ENCODE data around the gene GTPBP2. TPM values are rescaled to one million over a fixed set of nuclear protein-coding genes. Genes with fewer than 3 reads are reported as not detected.

GTPBP2 gene
- total RNA-seq, 1 donor from 2014 or later, result 81.4 TPM

- peaks cover 77% of the 10 kb centered on the region for H3K36me3 Mint-ChIP-seq (ENCODE audit: low read depth)
- POLR2A ChIA-PET, result no interaction called here
- H3K27ac Mint-ChIP-seq, result no peak overlapping the region
- ATAC-seq (ENCODE audit: low read depth), result no peak
- no peak for DNase-seq
- H3K27me3 Mint-ChIP-seq, result no peaks in the 10 kb centered on the region
- H3K4me1 Mint-ChIP-seq, result peaks cover 3% of the 10 kb centered on the region
- no peak overlapping the region for H3K4me3 Mint-ChIP-seq
- CTCF ChIA-PET, result no interaction called here
- no peak for TF ChIP-seq CTCF (IDR thresholded peaks at IDR 0.05)
- no peaks in the 10 kb centered on the region for H3K9me3 Mint-ChIP-seq
- intact Hi-C loops (cut with micrococcal nuclease), result loop anchor here (10.0 kb wide), 1 partner anchor 376 kb away; the partner anchor contains the start of gene TTBK1
Measured at GRCh38 chr6:43621078-43621835, 7.8 kb downstream of the GTPBP2 start.

GRCh38 chr6:43616725-43617472, 12.2 kb downstream of the GTPBP2 start:
- Mint-ChIP-seq H3K4me3 (no peak overlapping the region), H3K27ac (no peak overlapping the region), H3K36me3 (ENCODE audit: low read depth) (peaks cover 60% of the 10 kb centered on the region), H3K4me1 (peaks cover 3% of the 10 kb centered on the region), H3K9me3 (no peaks in the 10 kb centered on the region), H3K27me3 (no peaks in the 10 kb centered on the region)
- ChIA-PET CTCF (no interaction called here), POLR2A (interaction anchor here (1.5 kb wide), 1 partner anchor 10 kb away, joined by 4 read pairs; no protein-coding TSS in a partner anchor)
- intact Hi-C loops (cut with micrococcal nuclease), result no loop called here
- no peak for ATAC-seq (ENCODE audit: low read depth)
- DNase-seq, result no peak
- no peak for TF ChIP-seq CTCF (IDR thresholded peaks at IDR 0.05)

GRCh38 chr6:43614396-43614730, 14.7 kb downstream of the GTPBP2 start:
- Mint-ChIP-seq H3K9me3 (no peaks in the 10 kb centered on the region), H3K4me1 (peaks cover under 1% of the 10 kb centered on the region), H3K36me3 (ENCODE audit: low read depth) (peaks cover 53% of the 10 kb centered on the region), H3K4me3 (no peak overlapping the region), H3K27ac (no peak overlapping the region), H3K27me3 (no peaks in the 10 kb centered on the region)
- no peak for DNase-seq
- intact Hi-C loops (cut with micrococcal nuclease), result no loop called here
- TF ChIP-seq CTCF (IDR thresholded peaks at IDR 0.05), result no peak
- ChIA-PET CTCF (no interaction called here), POLR2A (interaction anchor here (1.6 kb wide), 1 partner anchor 15 kb away, joined by 4 read pairs; the partner anchor contains the start of gene GTPBP2)
- no peak for ATAC-seq (ENCODE audit: low read depth)

GRCh38 chr6:43613721-43614395, 15.2 kb downstream of the GTPBP2 start:
- POLR2A ChIA-PET, result interaction anchor here (1.6 kb wide), 1 partner anchor 16 kb away, joined by 4 read pairs; the partner anchor contains the start of gene GTPBP2
- no peaks in the 10 kb centered on the region for H3K9me3 Mint-ChIP-seq
- no peak for ATAC-seq (ENCODE audit: low read depth)

More at GRCh38 chr6:43613721-43614395, 15.2 kb downstream of the GTPBP2 start:
- peaks cover 54% of the 10 kb centered on the region for H3K36me3 Mint-ChIP-seq (ENCODE audit: low read depth)
- DNase-seq, result no peak
- no peak for TF ChIP-seq CTCF (IDR thresholded peaks at IDR 0.05)
- H3K4me1 Mint-ChIP-seq, result peaks cover 5% of the 10 kb centered on the region
- H3K4me3 Mint-ChIP-seq, result no peak overlapping the region
- no peaks in the 10 kb centered on the region for H3K27me3 Mint-ChIP-seq
- no peak overlapping the region for H3K27ac Mint-ChIP-seq
- CTCF ChIA-PET, result no interaction called here
- intact Hi-C loops (cut with micrococcal nuclease), result no loop called here
